ENCODE data around the gene YPEL3. TPM values are rescaled to one million over a fixed set of nuclear protein-coding genes. Genes with fewer than 3 reads are reported as not detected.

YPEL3 gene
- polyA plus RNA-seq, 1 donor from 2014 or later = 76.9 TPM

DNA sequence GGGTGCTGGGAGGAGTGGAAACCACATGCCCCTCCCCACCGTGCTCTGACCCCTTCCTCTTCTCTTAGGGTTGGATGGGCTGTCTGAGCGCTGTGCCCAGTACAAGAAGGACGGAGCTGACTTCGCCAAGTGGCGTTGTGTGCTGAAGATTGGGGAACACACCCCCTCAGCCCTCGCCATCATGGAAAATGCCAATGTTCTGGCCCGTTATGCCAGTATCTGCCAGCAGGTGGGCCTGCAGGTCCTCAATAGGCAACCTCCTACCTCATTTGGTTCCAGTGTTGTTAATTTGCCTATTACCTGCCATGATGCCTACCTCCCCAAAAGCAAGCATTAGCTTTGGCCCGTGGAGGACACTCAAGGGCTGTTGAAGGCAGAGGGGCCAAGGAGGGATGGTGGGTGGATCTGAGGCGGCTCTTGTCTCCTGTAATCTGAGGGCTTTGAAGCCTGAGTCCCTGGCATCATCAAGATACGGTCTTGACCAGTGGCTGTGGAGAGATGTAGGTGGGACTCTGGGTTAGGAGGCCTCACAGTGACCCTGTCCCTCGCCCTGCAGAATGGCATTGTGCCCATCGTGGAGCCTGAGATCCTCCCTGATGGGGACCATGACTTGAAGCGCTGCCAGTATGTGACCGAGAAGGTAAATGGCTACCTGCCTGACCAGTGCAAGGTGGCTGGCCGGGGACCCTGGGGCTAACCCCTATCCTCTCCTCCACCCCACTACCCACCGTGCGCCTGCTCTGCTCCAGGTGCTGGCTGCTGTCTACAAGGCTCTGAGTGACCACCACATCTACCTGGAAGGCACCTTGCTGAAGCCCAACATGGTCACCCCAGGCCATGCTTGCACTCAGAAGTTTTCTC, 27.0 kb downstream of the YPEL3 start:
- no peak overlapping the region for H3K9ac ChIP-seq (ENCODE audit: low read length)
- peaks cover 11% of the 10 kb centered on the region for H3K79me2 ChIP-seq (replicated peaks; ENCODE audit: insufficient read depth, low read length)
- TF ChIP-seq SMC3 (conservative IDR thresholded peaks at IDR 0.05; ENCODE audit: poor library complexity) (peak; percentile 46), MXI1 (conservative IDR thresholded peaks at IDR 0.05; ENCODE audit: poor library complexity, severe bottlenecking) (no peak), POLR2AphosphoS5 (IDR thresholded peaks at IDR 0.05) (no peak), REST (IDR thresholded peaks at IDR 0.05; ENCODE audit: borderline replicate concordance) (no peak), EP300 (conservative IDR thresholded peaks at IDR 0.05; ENCODE audit: poor library complexity, severe bottlenecking) (no peak), TAF1 (IDR thresholded peaks at IDR 0.05; ENCODE audit: low read depth) (no peak), CTCF (IDR thresholded peaks at IDR 0.05; ENCODE audit: poor library complexity, severe bottlenecking) (peak; percentile 66), EZH2 (IDR thresholded peaks at IDR 0.05; ENCODE audit: borderline replicate concordance, insufficient read depth, low read length, poor library complexity, severe bottlenecking) (no peak), RAD21 (conservative IDR thresholded peaks at IDR 0.05) (peak; percentile 63)
- H3K9me3 ChIP-seq (ENCODE audit: low read length) = no peaks in the 10 kb centered on the region
- H3F3A ChIP-seq (ENCODE audit: insufficient read depth, low read length, poor library complexity, severe bottlenecking) = no peaks in the 10 kb centered on the region
- no peaks in the 10 kb centered on the region for H4K20me1 ChIP-seq (ENCODE audit: insufficient read depth)
- H3K36me3 ChIP-seq (ENCODE audit: insufficient read depth, low read length) = no peaks in the 10 kb centered on the region
- H3K27ac ChIP-seq (ENCODE audit: low read length) = no peak overlapping the region
- no peaks in the 10 kb centered on the region for H3K9me2 ChIP-seq (ENCODE audit: insufficient read depth, low read length)
- no peak overlapping the region for H3K4me2 ChIP-seq (ENCODE audit: low read length)
- no peak overlapping the region for H2AFZ ChIP-seq (ENCODE audit: low read depth, low read length)
- no peak overlapping the region for H3K4me3 ChIP-seq (ENCODE audit: low read length)
- no peaks in the 10 kb centered on the region for H3K27me3 ChIP-seq (ENCODE audit: insufficient read depth, low read depth, low read length)

- Histone ChIP-seq H3K4me2 (ENCODE audit: low read length) (no peak overlapping the region), H3F3A (ENCODE audit: insufficient read depth, low read length, poor library complexity, severe bottlenecking) (no peaks in the 10 kb centered on the region), H3K4me3 (ENCODE audit: low read length) (no peak overlapping the region), H3K79me2 (replicated peaks; ENCODE audit: insufficient read depth, low read length) (peaks cover 11% of the 10 kb centered on the region), H3K9me3 (ENCODE audit: low read length) (no peaks in the 10 kb centered on the region), H3K27me3 (ENCODE audit: insufficient read depth, low read depth, low read length) (no peaks in the 10 kb centered on the region), H3K36me3 (ENCODE audit: insufficient read depth, low read length) (no peaks in the 10 kb centered on the region), H2AFZ (ENCODE audit: low read depth, low read length) (no peak overlapping the region), H3K27ac (ENCODE audit: low read length) (no peak overlapping the region), H3K9me2 (ENCODE audit: insufficient read depth, low read length) (no peaks in the 10 kb centered on the region), H4K20me1 (ENCODE audit: insufficient read depth) (no peaks in the 10 kb centered on the region), H3K9ac (ENCODE audit: low read length) (no peak overlapping the region)
- TF ChIP-seq EP300 (conservative IDR thresholded peaks at IDR 0.05; ENCODE audit: poor library complexity, severe bottlenecking) = no peak
- no peak for TF ChIP-seq TAF1 (IDR thresholded peaks at IDR 0.05; ENCODE audit: low read depth)
- no peak for TF ChIP-seq POLR2AphosphoS5 (IDR thresholded peaks at IDR 0.05)
- TF ChIP-seq REST (IDR thresholded peaks at IDR 0.05; ENCODE audit: borderline replicate concordance) = no peak
- no peak for TF ChIP-seq RAD21 (conservative IDR thresholded peaks at IDR 0.05)
- TF ChIP-seq MXI1 (conservative IDR thresholded peaks at IDR 0.05; ENCODE audit: poor library complexity, severe bottlenecking) = no peak
- no peak for TF ChIP-seq CTCF (IDR thresholded peaks at IDR 0.05; ENCODE audit: poor library complexity, severe bottlenecking)
- no peak for TF ChIP-seq SMC3 (conservative IDR thresholded peaks at IDR 0.05; ENCODE audit: poor library complexity)
- no peak for TF ChIP-seq EZH2 (IDR thresholded peaks at IDR 0.05; ENCODE audit: borderline replicate concordance, insufficient read depth, low read length, poor library complexity, severe bottlenecking)
These were observed 27.7 kb downstream of the YPEL3 start for GRCh38 chr16:30068333-30068732.

Data from neural cell (in vitro differentiated cells).